Stimulated activated CD8-positive, alpha-beta memory T cell treated with anti-CD3 and anti-CD28 coated beads, Interleukin-7, amount 100 ng/mL, for 24 hours (primary cell): ENCODE results near the gene BLID.

ENCODE experiments used
- DNase-seq: peaks from one replicate; pipeline ENCODE4 v3.0.0-alpha.2; 2020; ENCODE audit warnings: low read depth

Gene BLID

DNA sequence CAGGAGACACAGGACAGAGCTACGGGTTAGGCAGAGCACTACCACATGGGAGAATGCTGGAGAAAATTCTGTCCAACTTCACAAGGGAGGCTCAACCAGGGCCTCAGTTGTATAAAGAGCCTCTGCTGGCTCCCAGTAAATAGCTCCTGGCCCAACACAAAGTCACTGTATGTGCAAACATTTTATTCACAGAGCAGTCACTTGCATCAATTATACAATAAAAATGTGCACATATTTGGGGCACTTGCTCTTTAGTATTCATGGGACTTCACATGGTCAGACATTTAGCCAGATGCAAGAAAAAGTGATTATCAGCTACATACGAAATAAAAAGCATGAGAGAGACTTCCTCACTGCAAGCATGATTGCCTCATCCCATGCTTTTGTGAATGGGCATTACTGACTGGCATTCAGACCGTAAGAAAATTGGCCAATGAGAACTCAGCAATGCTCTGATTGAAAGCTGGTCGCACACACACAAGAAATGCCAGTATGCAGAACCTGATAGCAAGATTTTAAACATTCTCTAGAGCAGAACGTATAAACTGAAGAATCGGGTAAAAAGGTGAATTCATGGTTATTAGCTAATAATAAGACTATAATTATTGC, 39.4 kb downstream of the BLID start:
- no peak for DNase-seq

DNA sequence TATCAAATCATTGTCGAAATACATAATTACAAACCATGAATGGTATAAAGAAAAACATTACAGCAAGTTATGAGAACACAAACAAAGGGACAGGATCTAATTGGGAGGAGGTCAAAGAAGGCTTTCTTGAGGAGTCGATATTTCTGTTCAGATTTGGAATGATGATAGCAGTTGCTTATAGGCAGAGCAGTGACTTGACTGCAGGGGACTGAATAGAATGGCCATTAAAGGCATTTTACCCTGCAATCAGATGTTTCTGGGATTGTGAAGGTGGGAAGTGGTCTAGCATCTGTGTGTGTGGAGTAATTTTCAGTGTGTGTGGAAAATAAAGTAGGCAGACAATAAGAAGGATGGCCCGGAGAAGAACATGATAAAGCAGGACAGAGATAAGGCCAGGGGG, 41.0 kb downstream of the BLID start:
- no peak for DNase-seq

DNA sequence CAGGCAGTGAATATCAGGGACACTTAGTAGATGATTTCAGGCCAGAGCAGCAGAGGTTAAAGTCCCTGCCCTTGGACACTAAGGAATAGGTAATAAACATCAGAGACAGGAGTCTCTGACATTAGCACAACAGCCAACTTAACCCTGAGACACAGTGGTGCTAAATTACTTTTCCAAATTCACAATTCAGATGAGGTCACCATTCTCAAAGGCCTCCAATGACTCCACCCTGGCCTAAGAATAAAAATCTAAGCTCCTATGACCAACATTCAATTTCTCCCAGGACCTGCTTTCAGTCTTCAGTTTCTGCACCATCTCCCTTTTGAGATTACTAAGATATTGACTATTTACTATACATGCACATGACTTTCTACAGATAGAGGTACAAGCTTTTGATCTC, 42.0 kb downstream of the BLID start:
- DNase-seq: no peak

DNA sequence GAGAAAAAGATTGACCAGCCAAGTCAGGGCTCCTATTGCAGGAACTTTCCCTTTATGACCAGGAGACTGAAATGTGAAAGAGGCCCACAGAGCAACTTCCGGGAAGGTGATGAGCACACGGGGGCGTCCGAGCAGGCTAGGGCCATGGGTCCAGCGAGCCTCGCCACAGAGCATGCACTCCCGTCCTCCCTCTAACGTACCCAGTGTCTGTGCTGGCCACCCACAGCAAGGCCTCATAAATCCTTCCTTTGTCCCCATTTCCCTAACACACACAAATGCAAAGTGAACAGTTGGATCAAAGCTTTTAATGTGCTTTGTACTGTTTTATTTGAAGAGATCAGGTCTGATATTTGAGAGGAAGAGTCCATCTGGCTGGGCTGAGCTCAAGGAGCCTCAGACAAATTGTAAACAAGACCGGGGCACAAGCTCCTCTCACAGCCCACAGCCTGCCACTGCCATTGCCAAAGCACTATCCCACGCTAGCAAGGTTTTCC, 44.3 kb downstream of the BLID start:
- DNase-seq: no peak

DNA sequence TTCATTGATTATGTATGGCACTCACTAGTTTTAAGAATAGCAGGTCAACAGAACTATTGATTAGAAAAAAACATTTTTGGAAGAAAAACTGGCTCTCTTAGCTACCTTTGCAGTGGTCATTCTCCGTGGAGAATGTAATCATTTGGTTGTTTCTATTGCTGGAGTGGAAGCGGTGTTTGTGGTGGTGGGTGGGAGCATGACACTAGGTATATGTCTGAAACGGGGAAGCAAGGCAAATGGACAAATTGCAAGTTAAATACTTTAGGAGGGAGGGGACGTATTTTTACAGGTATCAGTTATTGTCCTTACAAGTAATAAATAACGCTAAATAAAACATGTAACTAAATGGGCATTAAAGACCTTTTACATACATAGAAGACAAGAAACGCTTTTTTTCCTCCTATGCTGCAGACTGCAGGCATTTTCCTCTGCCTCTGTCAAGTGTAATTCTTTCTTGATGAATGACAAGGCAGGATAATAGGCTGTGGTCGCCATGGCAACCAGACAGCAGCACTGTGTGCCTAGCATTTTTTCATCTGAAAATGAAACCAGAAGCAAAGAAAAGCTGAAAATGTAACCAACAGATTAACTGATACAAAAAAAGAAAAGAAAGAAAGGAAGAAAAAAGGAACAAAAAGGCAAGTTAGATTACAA, 46.2 kb downstream of the BLID start:
- DNase-seq: no peak

DNA sequence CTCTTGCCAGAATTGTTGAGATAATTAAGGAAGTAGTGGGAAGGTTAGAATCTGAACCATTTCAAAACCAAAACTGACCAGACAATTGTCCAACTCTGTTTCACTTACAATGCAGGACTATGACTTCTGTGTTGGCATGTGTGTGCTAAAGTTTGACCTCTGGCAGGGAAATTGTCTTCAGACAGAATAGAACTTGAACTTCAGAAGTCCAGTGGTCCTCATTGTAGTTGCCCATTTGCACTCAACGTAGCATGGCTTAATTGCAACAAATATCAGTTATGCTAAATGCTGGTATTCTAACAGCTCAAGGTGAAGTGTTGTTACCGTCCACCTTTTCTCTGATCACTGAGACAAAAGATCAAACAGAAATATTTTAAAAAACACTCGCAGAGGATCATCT, 47.2 kb downstream of the BLID start:
- no peak for DNase-seq

DNA sequence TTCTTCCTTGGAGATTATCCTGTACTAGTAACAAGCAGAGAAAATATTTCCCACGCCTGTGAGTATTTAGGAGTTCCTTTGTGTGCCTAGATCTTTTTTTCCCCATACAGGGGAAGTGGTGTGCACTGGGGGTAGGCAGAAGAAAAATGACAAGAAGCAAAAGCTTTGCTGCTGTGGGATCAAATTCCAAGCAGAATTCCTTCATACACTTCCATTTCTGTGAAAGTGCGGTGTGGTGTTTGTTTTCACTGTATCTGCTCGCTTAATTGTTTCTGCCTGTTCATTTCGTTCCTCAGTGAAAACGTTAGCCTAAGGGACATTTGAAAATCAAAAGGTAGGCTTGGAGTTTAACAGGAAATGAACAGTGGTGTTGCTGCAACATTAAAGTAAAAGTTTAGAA, 47.9 kb downstream of the BLID start:
- no peak for DNase-seq
